PC-3 (cell line): ENCODE data around the gene FN1. TPM values are rescaled to one million over a fixed set of nuclear protein-coding genes. Genes with fewer than 3 reads are reported as not detected.

Experiments
- ATAC-seq: fragments of 200-7000 bp; cut with Tn5 transposase; 2 replicates; pipeline ENCODE4 v1.9.1; 2020; ENCODE audit warnings: mild to moderate bottlenecking, moderate library complexity
- BruUV-seq: library from RNA; stranded (reverse); fragments of 400-500 nt; replicated peaks from 2 replicates; lab custom pipeline; 2021; lab: Mats Ljungman, UMichigan
- CTCF ChIA-PET: fragments of 300-600 bp; sonication (Branson Sonifier 250); formaldehyde crosslinking; loops from one replicate; lab custom pipeline; 2022; ENCODE audit warnings: antibody characterized with exemption; lab: Charles Lee
- POLR2A ChIA-PET: fragments of 300-600 bp; sonication (Branson Sonifier 250); formaldehyde crosslinking; loops from one replicate; lab custom pipeline; 2022; ENCODE audit warnings: antibody characterized with exemption; ENCODE audit not compliant: unreplicated experiment; lab: Charles Lee
- DNase-seq: peaks from one replicate; pipeline ENCODE4 v3.0.0-alpha.2; 2015
- H2AFZ ChIP-seq: fragments of 300-600 bp; sonication (generic); 2 replicates; pipeline ENCODE4 v1.6.0; 2016; ENCODE audit warnings: antibody characterized with exemption, low read length
- H3F3A ChIP-seq: fragments of 300-600 bp; sonication (generic); one replicate; pipeline ENCODE4 v1.6.0; 2017; ENCODE audit warnings: antibody characterized with exemption, low read length, control low read depth, mild to moderate bottlenecking; ENCODE audit not compliant: unreplicated experiment
- H3K27ac ChIP-seq: fragments of 300-600 bp; sonication (generic); 2 replicates; pipeline ENCODE4 v1.5.1; 2016; ENCODE audit warnings: mild to moderate bottlenecking, low read length
- H3K27me3 ChIP-seq: fragments of 300-600 bp; sonication (generic); 2 replicates; pipeline ENCODE4 v1.6.1; 2016; ENCODE audit warnings: low read length, mixed read lengths
- H3K36me3 ChIP-seq: fragments of 300-600 bp; sonication (generic); 2 replicates; pipeline ENCODE4 v1.6.1; 2016; ENCODE audit warnings: low read depth, mixed run types, low read length, mixed read lengths
- H3K4me1 ChIP-seq: fragments of 300-600 bp; sonication (generic); 2 replicates; pipeline ENCODE4 v1.5.1; 2016; ENCODE audit warnings: low read length; ENCODE audit not compliant: insufficient read depth
- H3K4me2 ChIP-seq: fragments of 300-600 bp; sonication (generic); 2 replicates; pipeline ENCODE4 v1.6.0; 2016; ENCODE audit warnings: low read length
- H3K4me3 ChIP-seq: fragments of 300-600 bp; sonication (generic); 2 replicates; pipeline ENCODE4 v1.5.1; 2016; ENCODE audit warnings: mild to moderate bottlenecking, low read length, mixed read lengths
- H3K79me2 ChIP-seq: fragments of 300-600 bp; sonication (generic); 2 replicates; pipeline ENCODE4 v1.6.1; 2017; ENCODE audit warnings: low read length, mixed read lengths
- H3K9ac ChIP-seq: fragments of 300-600 bp; sonication (generic); 2 replicates; pipeline ENCODE4 v1.6.0; 2016; ENCODE audit warnings: mild to moderate bottlenecking, low read length
- H3K9me2 ChIP-seq: fragments of 300-600 bp; sonication (generic); replicated peaks from 2 replicates; pipeline ENCODE4 v1.6.1; 2016; ENCODE audit warnings: mixed run types, low read length, mixed read lengths
- H3K9me3 ChIP-seq: fragments of 300-600 bp; sonication (generic); 2 replicates; pipeline ENCODE4 v1.6.1; 2016; ENCODE audit warnings: low read length, mixed read lengths
- H4K20me1 ChIP-seq: fragments of 300-600 bp; sonication (generic); 2 replicates; pipeline ENCODE4 v1.6.1; 2016; ENCODE audit warnings: low read length, mixed read lengths
- CTCF ChIP-seq: fragments of 300-600 bp; sonication (generic); conservative IDR thresholded peaks from 2 replicates; pipeline ENCODE4 v1.5.1; 2017; ENCODE audit warnings: antibody characterized with exemption, low read depth, mild to moderate bottlenecking, low read length
- EZH2 ChIP-seq: fragments of 300-600 bp; sonication (generic); IDR thresholded peaks from one replicate; pipeline ENCODE4 v1.6.1; 2017; ENCODE audit warnings: antibody characterized with exemption, mild to moderate bottlenecking, low read length; ENCODE audit not compliant: unreplicated experiment
- EZH2phosphoT487 ChIP-seq: fragments of 300-600 bp; sonication (generic); IDR thresholded peaks from 2 replicates; pipeline ENCODE4 v1.6.1; 2018; ENCODE audit warnings: mild to moderate bottlenecking, antibody characterized with exemption, low read length, borderline replicate concordance
- intact Hi-C: fragments of 100-400 bp; cut with micrococcal nuclease; formaldehyde crosslinking; loops from 2 replicates; pipeline ENCODE4 v1.9.0; 2023
- total RNA-seq: library from RNA; depleted of rRNA; stranded (reverse); fragments of >200 nt; gene quantifications from 2 replicates; pipeline ENCODE4 v1.2.3, GENCODE V29; 2014

FN1 gene
- total RNA-seq, 1 experiment from 2014 or later: 220 TPM

GRCh38 chr2:215418064-215418963 is 17.6 kb downstream of the FN1 start:
- Histone ChIP-seq H3K9ac (no peak overlapping the region), H3K79me2 (no peaks in the 10 kb centered on the region), H2AFZ (no peak overlapping the region), H3K36me3 (peaks cover 43% of the 10 kb centered on the region), H3K4me3 (no peak overlapping the region), H4K20me1 (no peaks in the 10 kb centered on the region), H3K4me1 (peaks cover 15% of the 10 kb centered on the region), H3K27ac (0 out of 2 replicates have a peak overlapping the region, but pooled peaks have one; percentile 8), H3K9me3 (no peaks in the 10 kb centered on the region), H3F3A (no peaks in the 10 kb centered on the region), H3K9me2 (no peaks in the 10 kb centered on the region), H3K27me3 (no peaks in the 10 kb centered on the region), H3K4me2 (no peak overlapping the region)
- CTCF ChIA-PET: no interaction called here
- intact Hi-C loops: no loop called here
- ATAC-seq (peak; percentile 73), DNase-seq (peak; percentile 36)
- TF ChIP-seq EZH2 (no peak), EZH2phosphoT487 (no peak), CTCF (no peak)
- BruUV-seq: no TSS peak
- POLR2A ChIA-PET: no interaction called here

- Histone ChIP-seq H3K79me2 (no peaks in the 10 kb centered on the region), H3K27ac (no peak overlapping the region), H4K20me1 (no peaks in the 10 kb centered on the region), H2AFZ (no peak overlapping the region), H3K4me2 (no peak overlapping the region), H3K4me1 (peaks cover 15% of the 10 kb centered on the region), H3K27me3 (no peaks in the 10 kb centered on the region), H3K9me2 (no peaks in the 10 kb centered on the region), H3K4me3 (no peak overlapping the region), H3K9me3 (no peaks in the 10 kb centered on the region), H3K9ac (no peak overlapping the region), H3K36me3 (peaks cover 41% of the 10 kb centered on the region), H3F3A (no peaks in the 10 kb centered on the region)
- intact Hi-C loops: no loop called here
- ChIA-PET POLR2A (no interaction called here), CTCF (no interaction called here)
- DNase-seq (no peak), ATAC-seq (no peak)
- no TSS peak for BruUV-seq
- no peak for TF ChIP-seq EZH2phosphoT487
- TF ChIP-seq EZH2: no peak
- no peak for TF ChIP-seq CTCF
Observed at GRCh38 chr2:215417400-215417951, 18.4 kb downstream of the FN1 start.

GRCh38 chr2:215416656-215417055 is 19.2 kb downstream of the FN1 start:
- H2AFZ ChIP-seq: no peak overlapping the region
- H3K9me3 ChIP-seq: no peaks in the 10 kb centered on the region
- DNase-seq (no peak), ATAC-seq (no peak)
- no peaks in the 10 kb centered on the region for H3K9me2 ChIP-seq
- POLR2A ChIA-PET: no interaction called here
- H3K4me3 ChIP-seq: no peak overlapping the region
- H3K27me3 ChIP-seq: no peaks in the 10 kb centered on the region
- BruUV-seq: no TSS peak
- H3K27ac ChIP-seq: no peak overlapping the region
- H3K4me1 ChIP-seq: peaks cover 22% of the 10 kb centered on the region
- TF ChIP-seq EZH2phosphoT487: no peak
- no peak for TF ChIP-seq EZH2
- TF ChIP-seq CTCF: no peak
- intact Hi-C loops: no loop called here
- H3K36me3 ChIP-seq: peaks cover 33% of the 10 kb centered on the region
- no peaks in the 10 kb centered on the region for H4K20me1 ChIP-seq
- no peak overlapping the region for H3K9ac ChIP-seq
- no peaks in the 10 kb centered on the region for H3F3A ChIP-seq
- H3K4me2 ChIP-seq: no peak overlapping the region
- H3K79me2 ChIP-seq: no peaks in the 10 kb centered on the region
- CTCF ChIA-PET: no interaction called here
